NCI-H1436 (cell line): Measurements from ENCODE around the gene RCOR1.
"Not testable (repeated sequence)": the region's sequence is repeated elsewhere in the genome, so short reads cannot be mapped to it uniquely, and the experiment has no call there.

Experiments used
- DNase-seq: peaks from one replicate; lab custom pipeline; 2025; lab: John Stamatoyannopoulos, UW

The RCOR1 gene

DNA sequence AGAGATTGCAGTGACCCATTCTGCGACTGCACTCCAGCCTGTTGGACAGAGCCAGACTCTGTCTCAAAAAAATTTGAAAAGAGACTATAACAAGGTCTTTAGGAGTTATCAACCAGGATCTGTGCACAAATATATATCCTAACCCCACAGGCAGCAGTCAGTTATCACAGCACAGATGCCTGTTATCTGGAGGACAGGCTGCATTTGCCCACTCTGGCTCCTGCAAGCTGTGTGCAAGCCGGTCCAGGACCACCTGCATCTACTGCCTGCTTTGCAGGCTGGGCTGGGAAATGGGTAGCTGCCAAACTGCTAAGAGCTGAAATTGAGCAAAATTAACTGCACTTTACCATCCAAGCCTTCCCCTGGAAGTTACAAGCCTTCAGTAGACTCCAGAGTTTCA, 21.4 kb upstream of the RCOR1 start:
- no peak for DNase-seq

DNA sequence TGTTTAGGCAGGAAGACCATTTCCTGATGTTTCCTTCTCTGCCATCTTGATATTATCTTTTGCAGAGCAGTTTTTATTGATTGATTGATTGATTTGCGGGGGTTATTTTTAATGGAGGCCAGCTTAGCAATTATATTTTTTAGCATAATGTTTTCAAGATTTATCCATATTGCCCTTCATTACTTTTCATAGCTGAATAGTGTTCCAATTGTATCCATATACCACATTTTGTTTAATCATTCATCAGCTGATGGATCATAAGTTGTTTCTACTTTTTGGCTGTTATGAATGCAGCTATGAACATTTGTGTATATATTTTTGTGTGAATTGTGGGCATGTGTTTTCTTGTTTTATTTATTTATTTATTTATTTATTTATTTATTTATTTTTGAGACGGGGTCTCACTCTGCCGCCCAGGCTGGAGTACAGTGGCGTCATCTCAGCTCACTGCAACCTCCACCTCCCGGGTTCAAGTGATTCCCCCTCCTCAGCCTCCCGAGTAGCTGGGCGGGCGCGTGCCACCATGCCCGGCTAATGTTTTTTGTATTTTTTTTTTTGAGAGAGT, 20.9 kb upstream of the RCOR1 start:
- DNase-seq = no peak

DNA sequence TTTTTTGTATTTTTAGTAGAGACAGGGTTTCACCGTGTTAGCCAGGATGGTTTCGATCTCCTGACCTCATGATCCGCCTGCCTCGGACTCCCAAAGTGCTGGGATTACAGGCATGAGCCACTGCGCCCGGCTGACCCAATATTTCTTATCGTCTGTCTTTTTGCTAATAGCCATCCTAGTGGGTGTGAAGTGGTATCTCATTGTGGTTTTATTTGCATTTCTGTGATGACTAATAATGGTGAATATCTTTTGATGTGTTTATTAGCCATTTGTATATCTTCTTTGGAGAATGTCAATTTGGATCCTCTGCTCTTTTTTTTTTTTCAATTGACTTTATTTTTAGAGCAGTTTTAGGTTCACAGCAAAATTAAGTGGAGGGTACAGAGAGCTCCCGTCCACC, 19.3 kb upstream of the RCOR1 start:
- DNase-seq = not testable (repeated sequence)

DNA sequence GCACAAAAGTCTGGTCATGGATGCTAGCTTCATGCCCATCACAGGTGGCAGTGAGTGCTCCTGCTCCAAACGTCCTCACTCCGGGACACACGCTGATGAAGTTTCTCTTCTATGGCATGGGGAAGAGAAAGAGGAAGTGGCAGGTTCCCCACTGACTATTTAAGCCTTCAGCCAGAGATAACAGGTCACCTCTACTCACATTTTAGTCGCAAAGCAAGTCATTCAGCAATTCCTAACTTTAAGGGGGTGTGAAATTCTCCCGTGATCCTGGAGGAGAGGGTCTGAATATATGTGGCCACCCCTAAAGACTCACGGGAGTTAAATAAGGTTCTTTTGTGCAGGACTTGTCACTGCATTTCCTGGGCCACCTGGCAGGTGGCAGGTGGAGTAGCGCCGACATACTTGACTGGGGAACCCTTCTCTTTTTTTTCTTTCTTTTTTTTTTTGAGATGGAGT, 18.8 kb upstream of the RCOR1 start:
- DNase-seq = no peak

DNA sequence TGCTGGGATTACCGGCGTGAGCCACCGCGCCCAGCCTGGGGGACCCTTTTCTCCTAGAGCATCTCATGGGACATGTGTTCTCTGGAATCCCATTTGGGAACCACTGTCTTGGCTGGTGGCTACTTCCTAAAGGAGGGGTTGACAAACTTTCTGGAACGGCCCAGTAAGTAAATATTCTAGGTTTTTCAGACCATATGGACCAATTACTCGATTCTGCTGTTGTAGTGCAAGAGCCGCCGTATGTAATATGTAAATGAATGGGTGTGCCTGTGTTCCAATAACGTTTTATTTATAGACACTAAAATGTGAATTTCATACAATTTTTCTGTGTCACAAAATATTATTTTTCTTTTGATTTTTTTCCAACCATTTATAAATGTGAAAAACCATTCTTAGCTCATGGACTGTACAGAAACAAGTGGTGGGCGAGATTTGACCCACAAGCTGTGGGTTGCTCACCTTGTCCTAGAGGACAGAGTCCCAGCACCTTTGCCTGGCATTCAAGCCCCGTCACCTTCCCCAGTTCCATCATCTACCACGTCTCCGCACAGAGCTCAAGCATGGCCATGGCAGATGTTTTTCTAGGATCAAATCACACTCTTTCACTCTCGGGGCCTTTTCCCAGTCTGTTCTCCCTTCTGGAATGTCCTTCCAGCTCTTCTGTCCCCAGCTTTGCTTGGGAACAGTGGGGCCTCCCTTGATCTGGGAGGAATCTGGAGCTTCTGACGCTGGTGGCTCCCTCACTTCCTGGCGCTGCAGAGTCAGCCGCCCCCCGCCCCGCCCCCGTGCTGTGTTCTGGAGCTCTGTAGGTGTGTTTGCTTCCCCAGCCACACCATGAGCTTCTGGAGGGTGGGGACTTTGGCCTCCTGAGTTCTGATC, 17.9 kb upstream of the RCOR1 start:
- no peak for DNase-seq

DNA sequence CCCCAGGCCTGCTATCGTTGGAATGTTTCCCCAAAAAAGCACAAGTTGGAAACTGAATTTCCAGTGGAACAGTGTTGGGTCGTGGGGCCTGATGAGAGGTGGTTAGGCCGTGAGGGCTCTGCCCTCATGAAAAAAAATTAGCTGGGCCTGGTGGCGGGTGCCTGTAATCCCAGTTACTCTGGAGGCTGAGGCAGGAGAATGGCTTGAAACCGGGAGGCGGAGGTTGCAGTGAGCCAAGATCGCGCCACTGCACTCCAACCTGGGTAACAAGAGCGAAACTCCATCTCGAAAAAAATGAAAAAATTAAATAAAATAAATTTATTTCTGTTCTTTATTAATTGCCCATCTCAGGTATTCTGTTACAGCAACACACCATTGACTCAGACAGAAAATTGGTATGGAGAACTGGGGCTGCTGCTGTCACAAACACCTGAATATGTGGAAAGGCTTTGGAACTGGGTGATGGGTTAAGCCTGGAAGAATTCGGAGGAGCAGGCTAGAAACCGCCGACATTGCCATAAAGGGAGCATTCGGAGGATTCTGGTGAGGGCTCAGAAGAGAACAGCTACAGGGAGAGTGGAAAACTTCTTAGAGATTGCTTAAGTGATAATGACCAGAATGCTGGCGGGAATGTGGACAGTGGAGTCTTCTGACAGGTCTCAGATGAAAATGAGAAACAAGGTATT, 17.1 kb upstream of the RCOR1 start:
- DNase-seq = no peak

DNA sequence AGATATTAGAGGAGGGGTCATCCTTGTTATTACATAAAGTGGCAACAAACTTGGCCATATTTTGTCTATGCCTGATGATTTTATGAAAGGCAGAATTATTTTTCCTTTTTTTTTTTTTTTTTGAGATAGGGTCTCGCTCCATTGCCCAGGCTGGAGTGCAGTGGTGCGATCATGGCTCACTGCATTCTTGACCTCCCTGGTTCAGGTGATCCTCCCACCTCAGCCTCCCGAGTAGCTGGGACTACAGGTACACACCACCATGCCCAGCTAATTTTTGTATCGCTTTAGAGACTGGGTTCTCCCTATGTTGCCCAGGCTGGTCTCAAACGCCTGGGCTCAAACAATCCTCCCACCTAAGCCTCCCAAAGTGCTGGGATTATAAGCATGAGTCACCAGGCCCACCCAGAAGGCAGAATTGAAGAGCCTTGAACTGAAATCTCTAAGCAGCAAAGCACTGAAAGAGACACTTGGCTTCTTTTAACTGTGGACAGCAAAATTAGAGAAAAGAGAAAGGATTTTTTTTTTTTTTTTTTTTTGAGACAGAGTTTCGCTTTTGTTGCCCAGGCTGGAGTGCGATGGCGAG, 16.5 kb upstream of the RCOR1 start:
- not testable (repeated sequence) for DNase-seq

DNA sequence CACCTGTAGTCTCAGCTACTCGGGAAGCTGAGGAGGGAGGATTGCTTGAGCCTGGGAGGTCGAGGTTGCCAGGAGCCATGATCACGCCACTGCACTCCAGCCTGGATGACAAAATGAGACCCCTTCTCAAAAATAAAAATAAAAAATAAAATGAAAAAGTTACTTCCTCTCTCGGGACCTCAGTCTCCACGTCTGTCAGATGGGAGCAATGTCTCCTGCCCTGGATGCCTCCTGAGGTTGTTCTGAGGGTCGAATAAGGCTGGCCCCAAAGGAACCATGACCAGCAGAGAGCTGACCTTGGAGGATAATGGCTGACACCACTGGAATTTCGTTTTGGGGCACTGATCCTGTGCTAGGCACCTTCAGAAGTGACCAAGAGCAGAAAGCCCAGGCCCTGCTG, 13.6 kb upstream of the RCOR1 start:
- DNase-seq = no peak

DNA sequence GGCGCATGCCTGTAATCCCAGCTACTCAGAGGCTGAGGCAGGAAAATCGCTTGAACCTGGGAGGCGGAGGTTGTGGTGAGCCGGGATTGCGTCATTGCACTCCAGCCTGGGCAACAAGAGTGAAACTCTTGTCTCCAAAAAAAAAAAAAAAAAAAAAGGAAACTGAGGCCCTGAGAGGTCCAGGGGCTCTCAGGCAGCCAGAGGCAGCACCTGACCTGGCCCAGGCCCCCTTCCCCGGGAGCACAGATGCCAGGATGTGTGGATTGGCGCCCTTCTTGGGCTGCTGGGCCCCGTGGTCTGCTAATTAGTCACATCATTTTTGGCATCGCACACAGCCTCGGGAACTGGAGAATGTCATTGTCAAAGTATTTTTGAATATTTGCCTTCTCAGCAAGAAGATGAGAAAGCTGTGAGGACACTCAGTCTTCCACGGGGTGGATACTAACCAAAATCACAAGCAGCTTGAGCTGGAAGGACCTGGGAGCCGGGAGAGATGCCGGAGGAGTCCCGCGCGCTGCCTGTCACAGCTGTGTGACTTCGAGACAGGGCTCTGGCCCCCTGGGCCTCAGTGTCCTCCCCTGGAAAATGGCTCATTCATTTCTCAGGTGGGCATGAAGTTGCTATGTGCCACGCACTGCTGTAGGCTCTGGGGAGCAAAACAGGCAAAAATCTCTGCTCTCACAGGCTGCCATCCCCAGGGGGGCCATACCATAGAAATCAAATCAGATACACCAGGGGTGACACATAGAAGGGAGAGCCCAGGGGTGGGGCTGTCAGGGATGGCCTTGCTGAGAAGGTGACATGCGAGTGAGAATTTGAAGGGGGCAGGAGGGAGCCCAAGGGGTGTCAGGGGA, 12.5 kb upstream of the RCOR1 start:
- DNase-seq = no peak

DNA sequence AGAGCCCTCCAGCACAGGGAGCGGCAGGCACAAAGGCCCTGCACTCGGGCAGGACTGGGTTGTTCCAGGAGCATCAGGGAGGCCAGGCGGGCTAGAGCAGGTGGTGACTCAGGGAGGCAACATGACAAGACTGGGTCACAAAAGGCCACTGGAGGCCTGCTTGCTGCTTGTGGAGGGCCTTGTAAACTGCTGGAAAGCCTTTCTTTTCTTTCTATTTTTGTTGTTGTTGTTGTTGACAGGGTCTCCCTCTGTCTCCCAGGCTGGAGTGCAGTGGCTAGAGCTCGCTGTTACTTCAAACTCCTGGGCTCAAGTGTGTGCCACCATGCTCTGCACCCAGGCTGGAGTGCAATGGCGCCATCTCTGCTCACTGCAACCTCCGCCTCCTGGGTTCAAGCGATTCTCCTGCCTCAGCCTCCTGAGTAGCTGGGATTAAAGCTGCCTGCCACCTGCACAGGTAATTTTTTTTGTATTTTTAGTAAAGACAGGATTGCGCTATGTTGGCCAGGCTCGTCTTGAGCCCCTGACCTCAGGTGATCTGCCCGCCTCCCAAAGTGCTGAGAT, 11.8 kb upstream of the RCOR1 start:
- DNase-seq = no peak

DNA sequence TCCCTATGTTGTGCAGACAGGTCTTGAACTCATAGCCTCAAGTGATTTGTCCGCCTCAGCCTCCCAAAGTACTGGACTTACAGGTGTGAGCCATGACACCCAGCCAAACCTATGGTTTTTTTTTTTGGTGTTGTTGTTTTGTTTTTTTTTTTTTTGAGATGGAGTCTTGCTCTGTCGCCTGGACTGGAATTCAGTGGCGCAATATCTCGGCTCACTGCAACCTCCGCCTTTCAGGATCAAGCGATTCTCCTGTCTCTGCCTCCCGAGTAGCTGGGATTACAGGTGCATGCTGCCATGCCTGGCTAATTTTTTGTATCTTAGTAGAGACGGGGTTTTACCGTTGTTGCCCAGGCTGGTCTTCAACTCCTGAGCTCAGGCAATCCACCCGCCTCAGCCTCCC, 11.3 kb upstream of the RCOR1 start:
- no peak for DNase-seq

DNA sequence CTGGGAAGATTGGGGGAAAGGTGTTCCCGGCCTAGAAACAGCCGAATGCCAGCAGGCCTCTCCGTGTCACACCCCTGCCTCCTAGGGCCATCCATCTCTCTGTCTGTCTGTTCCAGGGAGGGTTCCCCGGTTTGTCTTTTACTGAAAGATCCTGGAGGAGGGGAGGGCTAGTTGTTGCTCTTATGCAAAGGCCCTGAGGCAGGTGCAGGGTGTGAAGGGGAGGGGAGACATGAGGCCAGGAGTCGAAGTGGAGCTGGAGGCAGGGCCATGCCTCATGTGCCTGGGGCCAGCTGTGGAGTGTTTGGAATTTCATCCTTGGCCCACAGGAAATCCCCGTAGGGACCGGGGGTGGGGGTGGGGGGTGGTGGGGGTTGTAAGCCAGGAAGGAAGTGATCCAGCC, 8.7 kb upstream of the RCOR1 start:
- no peak for DNase-seq

DNA sequence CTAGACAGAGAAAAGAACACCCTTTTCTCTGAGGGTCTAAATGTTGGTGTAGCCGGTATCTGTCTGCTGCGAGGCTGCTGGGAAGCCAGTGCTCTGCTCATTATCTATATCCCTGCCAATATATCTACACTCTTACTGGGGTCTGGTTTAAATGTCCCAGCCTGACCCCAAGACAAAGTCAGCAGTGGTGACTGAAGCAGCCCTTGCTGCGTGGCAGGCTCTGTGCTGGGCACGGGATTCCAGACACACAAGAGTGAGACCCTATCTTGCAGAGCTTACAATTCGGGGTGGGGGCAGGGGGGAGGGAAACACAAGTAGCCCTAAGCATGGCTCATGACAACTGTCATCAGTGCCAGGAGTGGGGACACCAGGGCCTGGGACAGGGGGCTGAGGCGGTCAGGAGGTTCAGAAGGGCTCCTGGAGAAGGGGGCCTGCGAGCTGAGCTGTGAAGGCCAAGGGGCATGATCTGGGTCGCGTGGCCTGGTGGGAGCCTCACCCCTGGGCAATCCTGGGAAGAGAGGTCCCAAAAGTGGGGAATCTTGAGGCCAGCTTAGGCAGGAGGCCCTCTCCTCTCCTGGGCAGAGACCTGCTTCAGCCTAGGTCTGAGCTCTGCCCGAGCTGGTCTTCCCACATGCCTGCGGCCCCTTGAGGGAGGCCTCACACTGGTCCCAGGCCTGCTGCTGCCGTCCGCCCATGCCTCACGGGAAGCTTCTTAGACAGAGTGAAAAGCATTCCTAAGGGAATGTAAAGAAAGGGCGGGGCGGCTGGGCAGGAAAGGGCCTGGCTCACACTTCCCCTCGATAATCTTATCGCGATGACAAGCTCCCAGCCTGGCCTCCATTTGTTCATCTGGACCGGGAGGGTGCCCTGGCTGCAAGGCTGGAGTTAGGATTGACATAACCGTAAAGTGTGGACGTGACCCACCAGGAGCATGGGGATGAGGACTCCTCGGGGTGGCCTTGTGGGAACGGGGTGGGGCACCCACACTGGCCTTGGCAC, 7.3 kb upstream of the RCOR1 start:
- no peak for DNase-seq

DNA sequence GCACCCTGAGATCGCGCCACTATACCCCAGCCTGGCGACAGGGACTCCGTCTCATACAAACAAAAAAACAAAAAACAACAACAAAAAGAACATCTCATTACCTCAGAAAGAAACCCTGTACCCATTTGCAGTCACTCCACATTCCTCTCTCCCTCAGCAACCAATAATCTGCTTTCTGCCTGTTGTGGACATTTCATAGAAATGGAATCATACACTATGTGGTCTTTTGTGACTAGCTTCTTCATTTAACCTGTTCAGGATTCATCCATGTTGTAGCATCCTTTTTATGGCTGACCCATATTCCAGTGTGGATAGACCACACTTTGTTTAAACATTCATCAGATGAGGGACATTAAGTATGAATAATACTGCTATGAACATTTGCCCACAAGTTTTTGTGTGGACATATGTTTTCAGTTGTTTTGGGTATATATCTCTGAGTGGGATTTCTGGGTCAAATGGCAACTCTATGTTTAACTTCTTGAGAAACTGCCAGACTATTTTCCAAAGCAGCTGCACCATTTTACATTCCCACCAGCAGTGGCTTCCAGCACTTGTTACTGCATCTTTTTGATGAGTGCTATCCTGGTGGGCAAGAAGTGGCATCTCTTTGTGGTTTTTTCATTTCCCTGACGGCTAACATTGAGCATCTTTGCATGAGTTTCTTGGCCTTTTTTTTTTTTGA, 5.9 kb upstream of the RCOR1 start:
- no peak for DNase-seq

DNA sequence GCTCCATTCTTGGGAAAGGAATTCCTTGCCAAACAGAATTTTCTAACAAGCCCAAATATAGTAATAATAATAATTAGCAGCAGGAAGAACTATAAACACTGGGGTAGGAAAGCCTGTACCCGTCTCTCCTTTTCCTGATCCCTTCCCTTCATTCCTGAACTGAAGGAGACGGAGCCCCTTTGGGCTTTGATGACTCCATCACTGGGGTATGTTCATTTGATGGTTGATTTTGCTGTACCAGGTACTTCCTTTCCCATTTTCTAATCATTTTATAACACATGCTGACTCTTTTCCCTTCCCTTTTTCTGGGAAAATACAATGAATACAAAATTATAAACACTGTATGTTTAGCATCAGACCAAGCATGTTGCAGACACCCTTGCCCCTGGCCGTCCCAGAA, 3.6 kb upstream of the RCOR1 start:
- DNase-seq = no peak

DNA sequence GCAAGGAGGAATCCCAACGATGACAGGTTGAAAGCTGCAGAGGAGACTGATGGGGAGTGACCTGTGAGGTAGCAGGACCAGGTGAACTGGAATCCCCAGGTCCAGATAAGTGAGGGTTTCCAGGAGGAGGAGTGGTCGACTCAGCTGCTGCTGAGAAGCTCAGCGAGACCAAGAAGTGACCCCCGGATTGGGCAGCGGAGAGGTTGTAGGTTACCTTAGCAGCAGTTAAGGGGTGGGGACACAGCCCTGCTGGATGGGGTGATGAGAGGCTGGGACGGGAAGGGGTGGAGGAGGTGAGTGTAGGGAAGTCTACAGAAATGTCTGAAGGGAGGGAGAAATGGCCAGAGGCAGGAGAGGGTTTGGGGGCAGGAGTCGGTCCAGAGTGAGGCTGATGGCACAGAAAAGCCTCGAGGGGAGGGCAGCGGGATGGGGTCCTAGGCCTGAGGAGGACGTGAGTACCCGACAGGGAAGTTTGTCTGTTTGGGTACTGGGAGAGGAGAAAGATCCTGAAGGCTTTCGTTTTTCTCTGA, 2.6 kb upstream of the RCOR1 start:
- DNase-seq = no peak

DNA sequence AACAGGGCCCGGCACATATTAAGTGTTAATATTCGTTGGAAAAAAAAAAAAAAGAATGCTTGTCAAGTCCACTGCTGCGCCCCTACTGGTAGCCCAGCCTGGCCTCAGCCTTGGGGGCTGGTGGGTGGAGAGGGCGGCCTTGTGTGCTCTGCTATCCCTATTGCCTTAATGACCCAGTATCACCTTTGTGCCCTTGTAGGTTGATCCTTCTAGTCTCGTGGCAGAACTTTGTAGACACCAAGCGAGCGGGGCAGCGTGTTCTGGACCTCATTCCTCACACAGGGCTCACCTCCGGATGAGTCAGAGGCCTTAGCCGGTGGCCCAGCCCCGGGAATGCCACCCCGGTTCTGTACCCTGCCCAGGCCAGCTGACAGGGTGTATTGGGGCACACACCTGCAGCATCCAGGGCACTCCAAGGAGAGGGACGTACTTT, 1.8 kb upstream of the RCOR1 start:
- no peak for DNase-seq

DNA sequence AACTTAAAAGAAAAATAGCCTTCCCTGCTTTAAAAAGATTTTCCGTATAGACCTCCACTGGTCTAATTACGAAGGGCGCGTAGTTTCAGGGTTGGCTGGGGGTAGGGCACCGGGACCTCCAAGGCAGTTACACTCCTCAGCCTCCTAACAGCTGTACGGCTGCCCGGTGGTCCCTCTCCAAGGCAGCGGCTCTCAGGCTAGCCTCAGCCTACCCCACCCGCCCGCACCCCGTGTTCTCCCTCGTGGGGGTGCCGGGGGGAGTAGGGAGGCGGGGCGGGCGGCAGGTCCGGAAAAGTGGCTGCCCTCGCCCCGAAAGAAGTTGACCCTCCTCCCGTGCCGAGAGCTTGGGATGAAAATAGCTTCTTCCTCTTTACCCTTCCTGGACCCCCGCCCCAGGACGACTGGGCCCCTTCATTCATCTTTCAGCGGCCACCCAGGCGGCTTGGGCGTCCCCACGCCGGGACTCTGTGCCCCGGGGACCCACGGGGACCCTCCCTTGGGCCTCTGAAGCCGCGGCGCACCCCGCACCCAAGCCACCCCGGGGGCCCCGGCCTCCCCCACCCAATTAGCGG, 991 bp upstream of the RCOR1 start:
- DNase-seq = no peak

DNA sequence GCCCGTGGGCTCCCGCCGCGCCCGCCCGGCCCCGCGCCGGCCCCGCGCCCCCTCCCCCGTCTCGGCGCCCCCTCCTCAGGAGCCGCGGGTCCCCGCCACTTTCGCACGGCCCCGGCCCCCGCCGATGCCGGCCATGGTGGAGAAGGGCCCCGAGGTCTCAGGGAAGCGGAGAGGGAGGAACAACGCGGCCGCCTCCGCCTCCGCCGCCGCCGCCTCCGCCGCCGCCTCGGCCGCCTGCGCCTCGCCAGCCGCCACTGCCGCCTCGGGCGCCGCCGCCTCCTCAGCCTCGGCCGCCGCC, 263 bp downstream of the RCOR1 start:
- no peak for DNase-seq
